Hepatocyte (in vitro differentiated cells): ENCODE results near the gene FOXQ1.

Experiments
- EZH2 ChIP-seq: fragments of 200-600 bp; sonication (generic); IDR thresholded peaks from 2 replicates; pipeline ENCODE4 v1.6.1; 2016; ENCODE audit warnings: antibody characterized with exemption, mild to moderate bottlenecking, borderline replicate concordance
- TF ChIP-seq, protein P1 (sequence below): fragments of 200-600 bp; sonication (generic); IDR thresholded peaks from 2 replicates; pipeline ENCODE4 v1.5.1; 2016; ENCODE audit warnings: antibody characterized with exemption, mild to moderate bottlenecking; ENCODE audit not compliant: poor library complexity

DNA sequence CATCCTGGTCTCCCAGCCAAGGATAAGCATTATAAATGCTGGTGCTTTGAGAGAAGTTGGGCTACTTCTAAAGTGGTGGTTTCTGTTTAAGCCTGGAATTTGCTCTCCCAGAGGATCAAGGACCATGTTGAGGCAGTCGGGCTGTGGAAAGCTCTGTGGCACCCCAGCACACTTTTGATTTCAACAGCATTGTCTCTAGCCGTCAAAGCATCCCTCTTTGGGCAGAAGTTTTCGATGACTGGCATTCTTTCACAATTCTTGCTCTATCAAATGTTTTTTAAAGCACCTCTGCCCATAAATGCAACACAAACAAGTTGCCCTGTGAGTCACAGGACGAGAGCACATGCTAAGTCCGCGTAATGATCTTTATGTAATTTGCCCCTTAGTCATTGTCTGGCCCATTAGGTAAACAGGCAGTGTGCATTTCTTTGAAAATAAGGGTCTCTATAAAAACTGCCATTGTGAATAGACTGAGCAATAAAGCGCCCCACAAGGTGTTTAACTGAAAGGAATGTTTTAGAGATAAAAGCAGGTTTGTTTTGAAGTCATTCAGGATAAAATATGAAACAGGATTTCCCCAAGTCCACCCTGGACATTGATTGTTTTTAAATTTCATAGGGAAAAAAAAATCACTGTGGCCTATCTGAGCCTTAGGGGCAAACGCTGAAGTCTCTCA lies 44.7 kb upstream of the FOXQ1 start:
- TF ChIP-seq, protein P1, sequence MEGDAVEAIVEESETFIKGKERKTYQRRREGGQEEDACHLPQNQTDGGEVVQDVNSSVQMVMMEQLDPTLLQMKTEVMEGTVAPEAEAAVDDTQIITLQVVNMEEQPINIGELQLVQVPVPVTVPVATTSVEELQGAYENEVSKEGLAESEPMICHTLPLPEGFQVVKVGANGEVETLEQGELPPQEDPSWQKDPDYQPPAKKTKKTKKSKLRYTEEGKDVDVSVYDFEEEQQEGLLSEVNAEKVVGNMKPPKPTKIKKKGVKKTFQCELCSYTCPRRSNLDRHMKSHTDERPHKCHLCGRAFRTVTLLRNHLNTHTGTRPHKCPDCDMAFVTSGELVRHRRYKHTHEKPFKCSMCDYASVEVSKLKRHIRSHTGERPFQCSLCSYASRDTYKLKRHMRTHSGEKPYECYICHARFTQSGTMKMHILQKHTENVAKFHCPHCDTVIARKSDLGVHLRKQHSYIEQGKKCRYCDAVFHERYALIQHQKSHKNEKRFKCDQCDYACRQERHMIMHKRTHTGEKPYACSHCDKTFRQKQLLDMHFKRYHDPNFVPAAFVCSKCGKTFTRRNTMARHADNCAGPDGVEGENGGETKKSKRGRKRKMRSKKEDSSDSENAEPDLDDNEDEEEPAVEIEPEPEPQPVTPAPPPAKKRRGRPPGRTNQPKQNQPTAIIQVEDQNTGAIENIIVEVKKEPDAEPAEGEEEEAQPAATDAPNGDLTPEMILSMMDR, result no peak
- no peak for TF ChIP-seq EZH2
